ENCODE data around the gene THPO.

THPO gene

GRCh38 chr3:184361932-184362667, 15.9 kb downstream of the THPO start:
- peak; percentile 34 for DNase-seq

- DNase-seq, result peak; percentile 37
Observed at GRCh38 chr3:184361532-184361931, 16.5 kb downstream of the THPO start, which contains the start of the genes CLCN2 and POLR2H. CLCN2 (minus strand) TSS chr3:184361605; CDS start chr3:184361479, 126 bp downstream. POLR2H (plus strand) TSS chr3:184361710; CDS start chr3:184363493, 1,783 bp downstream.

GRCh38 chr3:184360929-184361531, 17.0 kb downstream of the THPO start:
- DNase-seq, result no peak

GRCh38 chr3:184360070-184360928, 17.7 kb downstream of the THPO start:
- DNase-seq, result no peak

- DNase-seq, result no peak
Observed at GRCh38 chr3:184359610-184360009, 18.4 kb downstream of the THPO start.

- DNase-seq, result no peak
Observed at GRCh38 chr3:184358921-184359350, 19.1 kb downstream of the THPO start.

- DNase-seq, result no peak
Observed at GRCh38 chr3:184358124-184358767, 19.8 kb downstream of the THPO start.

GRCh38 chr3:184357248-184358123, 20.5 kb downstream of the THPO start:
- DNase-seq, result no peak

GRCh38 chr3:184355261-184356040, 22.6 kb downstream of the THPO start:
- DNase-seq, result no peak

- no peak for DNase-seq
Observed at GRCh38 chr3:184354754-184355153, 23.3 kb downstream of the THPO start.

- peak; percentile 71 for DNase-seq
Observed at GRCh38 chr3:184354121-184354728, 23.8 kb downstream of the THPO start.

- no peak for DNase-seq
Observed at GRCh38 chr3:184353546-184353941, 24.5 kb downstream of the THPO start.

- no peak for DNase-seq
Observed at GRCh38 chr3:184352897-184353545, 25.0 kb downstream of the THPO start.

- DNase-seq, result no peak
Observed at GRCh38 chr3:184352149-184352785, 25.7 kb downstream of the THPO start.

- no peak for DNase-seq
Observed at GRCh38 chr3:184351511-184352148, 26.4 kb downstream of the THPO start.

- DNase-seq, result no peak
Observed at GRCh38 chr3:184350618-184351017, 27.4 kb downstream of the THPO start.

GRCh38 chr3:184349563-184350470, 28.2 kb downstream of the THPO start:
- no peak for DNase-seq

GRCh38 chr3:184348057-184348382, 30.0 kb downstream of the THPO start:
- no peak for DNase-seq

All from CD4-positive, alpha-beta T cell treated with Interleukin-12 subunit alpha and Interleukin-12 subunit beta, for 1 hour (primary cell).